Upper lobe of right lung (tissue), 1 donor: ENCODE results near the gene DHX34. TPM values are rescaled to one million over a fixed set of nuclear protein-coding genes. Genes with fewer than 3 reads are reported as not detected.

Experiments
- ATAC-seq: fragments of 200-7000 bp; cut with Tn5 transposase; one replicate; pipeline ENCODE4 v1.9.1; 2020; ENCODE audit warnings: mild to moderate bottlenecking, moderate library complexity
- DNase-seq: peaks from one replicate; pipeline ENCODE4 v3.0.0-alpha.2; 2020
- H3K27ac ChIP-seq: fragments of 200-600 bp; one replicate; pipeline ENCODE4 v1.8.0; 2022
- H3K27me3 ChIP-seq: fragments of 200-600 bp; one replicate; pipeline ENCODE4 v1.8.0; 2022; ENCODE audit warnings: mild to moderate bottlenecking
- H3K36me3 ChIP-seq: fragments of 200-600 bp; one replicate; pipeline ENCODE4 v1.8.0; 2022
- H3K4me1 ChIP-seq: fragments of 200-600 bp; one replicate; pipeline ENCODE4 v1.8.0; 2022
- H3K4me3 ChIP-seq: fragments of 200-600 bp; one replicate; pipeline ENCODE4 v1.8.0; 2022; ENCODE audit warnings: mild to moderate bottlenecking
- H3K9me3 ChIP-seq: fragments of 200-600 bp; one replicate; pipeline ENCODE4 v1.8.0; 2022
- intact Hi-C: fragments of 100-400 bp; cut with DNase I; formaldehyde crosslinking; loops from one replicate; pipeline ENCODE4 v1.11.0; 2022
- total RNA-seq: library from RNA; stranded (reverse); fragmentation: NEBNext Ultra II Directional; extraction: Animal tissue kit (Norgen Biotek cat#: 25700); gene quantifications from one replicate; pipeline ENCODE4 v1.2.1, GENCODE V29; 2021
- TF ChIP-seq, protein P1 (sequence below): fragments of 200-600 bp; IDR thresholded peaks from one replicate; pipeline ENCODE4 v1.8.0; 2022; ENCODE audit warnings: antibody characterized with exemption
- donor health status: DM: no; HTN: yes; CAD: no; lungs with severe emphysema.

Gene DHX34
- total RNA-seq, 1 donor from 2014 or later = 15.8 TPM

DNA sequence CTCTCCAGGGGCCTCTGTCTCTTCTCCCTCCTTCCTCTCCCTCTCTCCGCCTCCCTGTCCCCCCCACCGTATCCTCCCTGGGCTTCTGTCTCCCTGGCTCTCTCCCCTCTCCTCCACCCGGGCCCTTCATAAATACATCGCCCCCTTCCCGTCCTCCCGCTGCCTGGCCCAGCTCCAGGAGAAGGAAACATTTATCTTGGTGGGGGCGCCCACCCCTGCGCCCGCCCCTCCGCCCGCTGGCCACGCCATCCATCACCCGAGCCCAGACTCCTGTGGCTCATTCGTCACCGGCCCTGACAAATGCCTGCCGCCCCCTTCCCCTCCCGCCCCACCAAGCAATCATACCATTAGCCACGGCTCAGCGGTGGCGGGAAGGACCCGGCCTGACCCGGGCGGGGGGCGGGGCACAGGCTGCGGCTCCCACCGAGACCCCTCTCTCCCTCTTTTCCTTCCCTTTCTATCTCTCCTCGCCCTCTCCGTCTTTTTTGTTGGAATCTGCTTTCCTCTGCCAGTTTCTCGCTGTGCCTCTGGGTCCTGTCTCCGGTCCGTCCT, 72.8 kb downstream of the DHX34 start:
- H3K4me1 ChIP-seq = no peaks in the 10 kb centered on the region
- no peaks in the 10 kb centered on the region for H3K9me3 ChIP-seq
- TF ChIP-seq, protein P1, sequence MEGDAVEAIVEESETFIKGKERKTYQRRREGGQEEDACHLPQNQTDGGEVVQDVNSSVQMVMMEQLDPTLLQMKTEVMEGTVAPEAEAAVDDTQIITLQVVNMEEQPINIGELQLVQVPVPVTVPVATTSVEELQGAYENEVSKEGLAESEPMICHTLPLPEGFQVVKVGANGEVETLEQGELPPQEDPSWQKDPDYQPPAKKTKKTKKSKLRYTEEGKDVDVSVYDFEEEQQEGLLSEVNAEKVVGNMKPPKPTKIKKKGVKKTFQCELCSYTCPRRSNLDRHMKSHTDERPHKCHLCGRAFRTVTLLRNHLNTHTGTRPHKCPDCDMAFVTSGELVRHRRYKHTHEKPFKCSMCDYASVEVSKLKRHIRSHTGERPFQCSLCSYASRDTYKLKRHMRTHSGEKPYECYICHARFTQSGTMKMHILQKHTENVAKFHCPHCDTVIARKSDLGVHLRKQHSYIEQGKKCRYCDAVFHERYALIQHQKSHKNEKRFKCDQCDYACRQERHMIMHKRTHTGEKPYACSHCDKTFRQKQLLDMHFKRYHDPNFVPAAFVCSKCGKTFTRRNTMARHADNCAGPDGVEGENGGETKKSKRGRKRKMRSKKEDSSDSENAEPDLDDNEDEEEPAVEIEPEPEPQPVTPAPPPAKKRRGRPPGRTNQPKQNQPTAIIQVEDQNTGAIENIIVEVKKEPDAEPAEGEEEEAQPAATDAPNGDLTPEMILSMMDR = no peak
- intact Hi-C loops = no loop called here
- no peak overlapping the region for H3K4me3 ChIP-seq
- DNase-seq (no peak), ATAC-seq (no peak)
- H3K27me3 ChIP-seq = peaks cover 63% of the 10 kb centered on the region
- H3K27ac ChIP-seq = no peak overlapping the region
- H3K36me3 ChIP-seq = no peaks in the 10 kb centered on the region

DNA sequence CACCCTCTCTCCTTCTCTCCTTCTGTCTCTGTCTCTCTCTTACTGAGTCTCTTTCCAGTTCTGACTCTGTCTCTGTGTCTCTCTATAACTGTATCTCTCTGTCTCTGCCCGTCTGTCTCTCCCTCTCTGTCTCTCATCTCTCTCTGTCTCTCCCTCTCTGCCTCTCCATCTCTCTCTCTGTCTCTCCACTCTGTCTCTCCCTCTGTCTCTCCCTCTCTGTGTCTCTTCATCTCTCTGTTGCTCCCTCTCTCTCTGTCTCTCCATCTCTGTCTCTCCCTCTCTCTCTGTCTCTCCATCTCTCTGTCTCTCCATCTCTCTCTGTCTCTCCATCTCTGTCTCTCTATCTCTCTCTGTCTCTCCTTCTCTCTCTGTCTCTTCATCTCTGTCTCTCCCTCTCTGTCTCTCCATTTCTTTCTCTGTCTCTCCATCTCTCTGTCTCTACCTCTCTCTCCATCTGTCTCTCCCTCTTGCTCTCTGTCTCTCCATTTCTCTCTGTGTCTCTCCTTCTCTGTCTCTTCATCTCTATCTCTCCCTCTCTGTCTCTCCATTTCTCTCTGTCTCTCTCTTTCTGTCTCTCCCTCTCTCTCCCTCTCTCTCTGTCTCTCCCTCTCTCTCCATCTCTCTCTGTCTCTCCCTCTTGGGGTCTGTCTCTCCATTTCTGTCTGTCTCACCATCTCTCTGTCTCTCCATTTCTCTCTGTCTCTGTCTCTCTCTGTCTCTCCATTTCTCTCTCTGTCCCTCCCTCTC, 73.5 kb downstream of the DHX34 start:
- no peak overlapping the region for H3K4me3 ChIP-seq
- H3K27me3 ChIP-seq = peaks cover 56% of the 10 kb centered on the region
- no peaks in the 10 kb centered on the region for H3K9me3 ChIP-seq
- no peaks in the 10 kb centered on the region for H3K36me3 ChIP-seq
- intact Hi-C loops = no loop called here
- ATAC-seq (no peak), DNase-seq (no peak)
- H3K27ac ChIP-seq = no peak overlapping the region
- no peaks in the 10 kb centered on the region for H3K4me1 ChIP-seq
- TF ChIP-seq, protein P1 = no peak

DNA sequence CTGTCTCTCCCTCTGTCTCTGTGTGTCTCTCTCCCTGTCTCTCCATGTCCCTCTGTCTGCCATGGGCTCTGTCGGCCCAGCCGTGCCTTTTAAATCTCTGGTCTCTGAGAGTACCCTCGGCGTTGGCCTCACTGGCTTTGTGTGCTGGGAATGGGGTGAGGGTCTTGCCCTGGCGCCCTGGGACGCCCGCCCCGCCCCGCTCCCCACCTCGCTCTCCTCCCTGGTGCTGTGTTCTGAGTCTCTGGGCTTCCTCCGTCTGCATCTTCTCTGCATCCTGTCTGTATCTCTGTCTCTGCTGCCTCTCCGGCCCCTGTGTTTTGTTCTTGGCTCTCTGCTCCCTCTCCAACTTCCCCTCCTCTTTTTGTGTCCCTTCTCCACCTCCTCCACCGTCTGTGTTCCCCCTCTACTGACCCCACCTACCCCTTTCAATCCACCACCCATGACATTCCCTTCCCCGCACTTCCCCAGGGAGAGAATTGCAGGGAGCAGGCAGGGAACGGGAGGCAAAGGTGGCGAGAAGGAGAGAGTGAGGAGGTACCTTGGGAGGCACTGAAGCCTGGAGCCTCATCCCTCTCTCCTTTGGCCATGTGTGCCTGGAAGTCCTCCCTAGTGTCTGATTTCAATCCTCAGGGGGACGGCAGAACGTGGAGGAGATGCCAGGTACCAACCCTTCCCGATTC, 74.2 kb downstream of the DHX34 start:
- ATAC-seq (no peak), DNase-seq (no peak)
- TF ChIP-seq, protein P1 = no peak
- no peaks in the 10 kb centered on the region for H3K36me3 ChIP-seq
- no peak overlapping the region for H3K4me3 ChIP-seq
- H3K4me1 ChIP-seq = peaks cover under 1% of the 10 kb centered on the region
- intact Hi-C loops = no loop called here
- H3K27ac ChIP-seq = no peak overlapping the region
- H3K27me3 ChIP-seq = peaks cover 53% of the 10 kb centered on the region
- no peaks in the 10 kb centered on the region for H3K9me3 ChIP-seq

DNA sequence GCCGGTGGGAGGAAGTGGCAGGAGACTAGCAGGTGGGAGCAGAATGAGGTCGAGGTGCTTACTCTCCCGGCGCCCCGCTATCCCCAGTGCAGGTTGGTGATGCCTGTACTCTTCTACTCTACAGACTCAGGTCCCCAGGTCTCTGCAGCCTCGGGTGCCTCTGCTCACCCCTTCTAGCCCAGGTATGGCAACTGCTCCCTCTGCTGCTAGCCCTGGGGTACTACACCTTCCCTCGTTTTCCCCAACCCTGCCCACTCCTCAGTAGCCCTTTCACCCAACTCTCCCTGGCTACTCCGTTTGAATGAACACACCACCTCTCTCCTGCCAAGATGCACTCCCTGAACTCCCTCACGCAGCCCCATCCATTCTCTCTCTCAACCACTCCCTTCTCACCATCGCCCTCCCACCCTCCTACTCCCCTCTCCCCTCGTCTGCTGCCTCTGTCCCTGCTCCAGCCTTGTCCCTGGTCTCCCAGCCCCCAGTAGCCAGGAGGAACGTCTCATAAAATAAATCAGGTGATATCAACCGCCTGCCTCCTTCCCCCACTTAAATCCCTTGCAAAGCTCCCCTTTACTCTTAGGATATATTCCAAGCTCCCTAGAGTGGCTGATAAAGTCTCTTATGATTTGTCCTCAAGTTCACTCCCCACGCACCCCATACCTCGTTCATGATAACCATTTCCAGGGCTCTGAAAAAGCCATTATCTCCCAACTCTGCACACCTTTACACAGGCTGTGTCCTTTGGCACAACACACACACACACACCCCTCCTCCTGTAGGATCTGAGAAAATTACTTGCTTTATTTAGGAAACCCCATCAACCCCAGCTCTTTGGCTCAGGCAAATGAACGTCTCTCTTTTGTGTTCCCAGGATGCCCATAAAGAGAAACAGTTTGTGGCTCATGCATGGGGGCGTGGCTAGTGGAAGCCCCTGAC, 78.4 kb downstream of the DHX34 start:
- H3K36me3 ChIP-seq = no peaks in the 10 kb centered on the region
- intact Hi-C loops = no loop called here
- H3K27ac ChIP-seq = no peak overlapping the region
- DNase-seq = peak; percentile 77
- ATAC-seq = peak; percentile 81
- no peak overlapping the region for H3K4me3 ChIP-seq
- TF ChIP-seq, protein P1 = peak; percentile 90
- H3K9me3 ChIP-seq = no peaks in the 10 kb centered on the region
- peaks cover 62% of the 10 kb centered on the region for H3K27me3 ChIP-seq
- peaks cover 14% of the 10 kb centered on the region for H3K4me1 ChIP-seq

GRCh38 chr19:47428177-47428894, 79.2 kb downstream of the DHX34 start:
- TF ChIP-seq, protein P1 = no peak
- intact Hi-C loops = no loop called here
- peaks cover 59% of the 10 kb centered on the region for H3K27me3 ChIP-seq
- H3K36me3 ChIP-seq = no peaks in the 10 kb centered on the region
- no peak overlapping the region for H3K27ac ChIP-seq
- no peak overlapping the region for H3K4me3 ChIP-seq
- DNase-seq (peak; percentile 86), ATAC-seq (peak; percentile 86)
- H3K9me3 ChIP-seq = no peaks in the 10 kb centered on the region
- peaks cover 14% of the 10 kb centered on the region for H3K4me1 ChIP-seq
